GM12874 (cell line): ENCODE results near the gene CCKAR.

Source experiments
- TF ChIP-seq, protein P1 (sequence below): IDR thresholded peaks from 2 replicates; pipeline ENCODE4 v1.5.1; 2011; ENCODE audit warnings: low read depth, mild to moderate bottlenecking, control low read depth, low read length, moderate library complexity; ENCODE audit not compliant: insufficient read depth

The CCKAR gene

DNA sequence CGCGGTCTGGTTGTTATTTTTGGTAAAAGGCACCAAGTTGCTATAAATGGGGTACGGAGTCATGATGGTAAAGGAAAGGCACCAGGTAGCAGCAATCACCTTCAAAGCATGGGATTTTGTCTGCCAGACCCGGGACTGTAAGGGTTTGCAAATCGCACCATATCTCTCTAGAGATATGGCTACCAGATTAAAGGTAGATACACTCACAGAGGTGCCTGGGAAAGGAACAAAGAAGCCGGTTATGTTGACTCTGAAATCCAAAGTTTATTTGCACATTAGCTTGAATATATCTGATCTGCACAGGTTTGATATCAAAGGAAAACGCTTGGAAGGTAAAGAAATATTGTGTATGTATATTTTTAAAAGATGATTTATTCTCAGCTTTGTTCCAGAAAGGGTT lies 4.6 kb downstream of the CCKAR start:
- TF ChIP-seq, protein P1, sequence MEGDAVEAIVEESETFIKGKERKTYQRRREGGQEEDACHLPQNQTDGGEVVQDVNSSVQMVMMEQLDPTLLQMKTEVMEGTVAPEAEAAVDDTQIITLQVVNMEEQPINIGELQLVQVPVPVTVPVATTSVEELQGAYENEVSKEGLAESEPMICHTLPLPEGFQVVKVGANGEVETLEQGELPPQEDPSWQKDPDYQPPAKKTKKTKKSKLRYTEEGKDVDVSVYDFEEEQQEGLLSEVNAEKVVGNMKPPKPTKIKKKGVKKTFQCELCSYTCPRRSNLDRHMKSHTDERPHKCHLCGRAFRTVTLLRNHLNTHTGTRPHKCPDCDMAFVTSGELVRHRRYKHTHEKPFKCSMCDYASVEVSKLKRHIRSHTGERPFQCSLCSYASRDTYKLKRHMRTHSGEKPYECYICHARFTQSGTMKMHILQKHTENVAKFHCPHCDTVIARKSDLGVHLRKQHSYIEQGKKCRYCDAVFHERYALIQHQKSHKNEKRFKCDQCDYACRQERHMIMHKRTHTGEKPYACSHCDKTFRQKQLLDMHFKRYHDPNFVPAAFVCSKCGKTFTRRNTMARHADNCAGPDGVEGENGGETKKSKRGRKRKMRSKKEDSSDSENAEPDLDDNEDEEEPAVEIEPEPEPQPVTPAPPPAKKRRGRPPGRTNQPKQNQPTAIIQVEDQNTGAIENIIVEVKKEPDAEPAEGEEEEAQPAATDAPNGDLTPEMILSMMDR: no peak

DNA sequence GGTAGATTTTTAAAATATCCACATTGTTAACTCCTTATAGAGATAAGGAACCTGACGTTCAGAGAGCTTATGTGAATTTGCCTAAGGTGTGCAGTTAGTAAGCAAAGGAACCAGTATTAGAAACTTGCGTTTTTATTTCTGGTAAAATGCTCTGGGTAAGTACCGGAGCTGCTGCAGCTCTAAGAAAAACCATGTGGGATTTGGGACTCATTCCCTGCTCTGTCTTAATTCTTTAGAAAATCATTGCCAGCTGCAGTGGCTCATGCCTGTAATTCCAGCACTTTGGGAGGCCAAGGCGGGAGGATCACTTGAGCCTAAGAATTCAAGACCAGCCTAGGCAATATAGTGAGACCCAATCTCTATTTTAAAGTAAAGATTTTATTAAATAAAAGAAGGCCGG lies 5.8 kb downstream of the CCKAR start:
- TF ChIP-seq, protein P1: no peak

DNA sequence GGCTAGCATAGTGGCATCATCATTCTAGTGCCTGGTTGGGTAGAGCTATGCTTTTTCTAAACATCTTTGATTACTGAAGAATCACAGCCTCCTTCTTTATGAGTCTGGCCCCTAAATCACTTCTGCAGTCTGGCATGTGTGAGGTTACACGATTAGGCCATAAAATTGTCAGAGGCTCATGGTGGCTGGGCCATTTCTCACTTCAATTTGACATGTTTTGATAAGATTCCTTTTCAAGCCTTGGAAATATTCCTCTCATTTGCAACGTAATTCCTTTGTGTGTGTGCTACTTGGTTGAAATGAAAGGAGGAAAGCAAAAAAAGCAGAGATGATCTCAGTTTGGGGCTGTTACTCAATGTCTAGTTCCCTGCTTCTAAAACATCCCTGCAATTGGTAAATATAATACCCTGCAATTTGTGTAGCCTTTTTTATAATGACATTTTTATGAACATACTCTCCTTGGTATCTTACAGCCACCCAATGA lies 6.2 kb downstream of the CCKAR start:
- TF ChIP-seq, protein P1: no peak

DNA sequence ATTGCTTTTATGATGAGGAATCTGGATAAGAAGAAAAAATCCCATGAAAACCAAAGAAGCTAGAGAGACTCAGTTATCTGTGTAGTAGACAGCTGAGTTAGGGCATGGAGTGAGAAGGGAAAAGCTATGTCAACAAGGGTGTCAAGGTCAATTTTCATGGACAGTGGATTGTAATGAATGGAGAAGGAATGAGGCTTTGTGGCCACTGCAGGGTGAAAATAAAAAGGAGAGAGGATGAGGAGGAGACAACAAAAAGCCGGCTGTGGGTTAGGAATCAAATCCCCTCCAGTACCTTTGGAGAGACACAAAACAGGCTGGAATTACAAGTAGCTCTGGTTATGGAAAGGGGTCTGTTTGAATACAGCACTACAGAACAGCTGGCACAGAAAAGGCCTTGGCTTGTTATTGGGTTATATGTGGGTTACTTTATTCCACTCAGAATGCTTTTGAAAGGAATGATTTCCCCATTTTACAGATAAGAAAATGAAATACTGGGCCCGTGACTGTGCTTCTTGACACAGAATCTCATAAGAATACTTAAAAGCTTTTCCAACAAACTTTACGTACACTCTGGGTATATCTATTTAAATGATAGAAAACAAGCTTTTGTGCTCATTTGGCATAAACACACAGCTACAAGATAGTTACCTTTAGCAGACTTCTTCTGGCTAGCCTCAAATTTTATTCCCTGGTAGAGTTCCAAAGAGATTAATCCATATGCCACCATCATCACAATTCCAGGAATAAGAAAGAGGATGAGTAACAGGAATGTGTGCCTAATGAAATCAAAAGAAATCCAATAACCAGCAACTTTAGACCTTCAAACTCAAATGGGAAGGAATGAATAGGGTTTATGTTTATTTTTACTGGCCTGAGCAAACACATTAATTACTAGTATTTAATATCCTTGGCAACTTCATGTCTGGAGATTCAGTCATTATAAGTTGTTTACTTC lies 7.5 kb downstream of the CCKAR start:
- TF ChIP-seq, protein P1: no peak

DNA sequence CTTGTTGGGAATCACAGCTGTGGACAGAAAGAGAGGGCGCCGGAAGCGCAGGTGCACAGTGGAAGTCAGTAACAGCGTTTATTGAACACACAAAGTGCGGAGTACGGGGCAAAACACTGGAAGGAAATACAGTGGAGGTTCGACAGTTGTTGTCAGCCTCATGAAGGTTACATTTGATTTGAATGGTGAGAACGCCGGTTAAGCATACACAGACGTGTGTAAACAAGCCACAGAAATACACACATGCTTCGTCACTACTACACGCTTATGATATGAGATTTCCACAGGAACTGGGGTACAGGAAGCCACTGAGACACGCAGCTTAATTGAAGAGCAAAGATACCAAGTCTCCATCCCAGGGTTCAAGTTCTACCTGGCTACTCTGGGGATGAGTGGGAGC lies 12.0 kb downstream of the CCKAR start:
- TF ChIP-seq, protein P1: no peak

DNA sequence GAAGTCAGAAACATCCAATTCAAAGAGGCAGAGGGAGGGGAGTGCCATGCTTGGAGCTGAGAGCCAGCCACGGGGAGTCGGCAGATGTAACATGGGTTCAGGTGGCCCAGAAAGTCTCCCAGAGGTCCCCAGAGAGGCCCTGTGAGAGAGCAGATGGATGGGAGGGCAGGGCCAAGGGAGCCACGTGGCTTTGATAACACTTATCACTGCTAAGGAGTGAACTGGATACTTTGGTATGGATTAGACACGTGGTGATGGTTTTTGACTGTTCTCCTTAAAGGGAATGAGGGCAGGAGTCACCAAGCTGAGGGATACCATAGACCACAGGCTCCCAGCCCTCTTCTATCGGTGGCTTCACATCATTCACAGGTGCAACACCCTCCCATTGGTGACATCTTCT lies 13.7 kb downstream of the CCKAR start:
- TF ChIP-seq, protein P1: no peak

DNA sequence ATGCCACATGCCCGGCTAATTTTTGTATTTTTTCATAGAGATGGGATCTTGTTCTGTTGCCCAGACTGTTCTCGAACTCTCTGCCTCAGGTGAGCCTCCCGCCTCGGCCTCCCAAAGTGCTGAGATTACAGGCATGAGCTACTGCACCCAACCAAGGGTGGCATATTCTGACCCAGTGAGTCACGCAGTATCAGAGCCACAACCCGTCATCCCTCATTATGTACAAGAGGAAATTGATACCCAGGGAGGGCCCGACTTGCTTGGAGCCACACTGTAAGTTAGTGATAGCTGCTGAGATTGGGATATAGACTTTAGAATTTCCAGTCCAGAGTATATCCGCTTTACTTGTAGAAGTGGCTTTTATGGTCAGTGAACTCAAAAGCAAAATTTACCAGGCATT lies 14.6 kb downstream of the CCKAR start:
- TF ChIP-seq, protein P1: no peak
